Occipital lobe (tissue), 2 donors: Measurements from ENCODE around the gene IDUA. TPM values are rescaled to one million over a fixed set of nuclear protein-coding genes. Genes with fewer than 3 reads are reported as not detected.
"Not testable (repeated sequence)": the region's sequence is repeated elsewhere in the genome, so short reads cannot be mapped to it uniquely, and the experiment has no call there.

Experiments used
- DNase-seq: peaks from one replicate; lab custom pipeline; 2025; lab: John Stamatoyannopoulos, UW
- total RNA-seq: library from RNA; depleted of rRNA; stranded (reverse); fragments of >200 nt; gene quantifications from one replicate; pipeline ENCODE4 v1.2.3, GENCODE V29; 2014

IDUA gene
- total RNA-seq, 1 donor from 2014 or later = 6.9 TPM

GRCh38 chr4:1045193-1045594 lies 58.4 kb downstream of the IDUA start:
- no peak for DNase-seq

GRCh38 chr4:1045595-1046201 lies 58.9 kb downstream of the IDUA start:
- DNase-seq = no peak

- peak; percentile 65 for DNase-seq
Observed at GRCh38 chr4:1046581-1047011, 59.8 kb downstream of the IDUA start.

DNA sequence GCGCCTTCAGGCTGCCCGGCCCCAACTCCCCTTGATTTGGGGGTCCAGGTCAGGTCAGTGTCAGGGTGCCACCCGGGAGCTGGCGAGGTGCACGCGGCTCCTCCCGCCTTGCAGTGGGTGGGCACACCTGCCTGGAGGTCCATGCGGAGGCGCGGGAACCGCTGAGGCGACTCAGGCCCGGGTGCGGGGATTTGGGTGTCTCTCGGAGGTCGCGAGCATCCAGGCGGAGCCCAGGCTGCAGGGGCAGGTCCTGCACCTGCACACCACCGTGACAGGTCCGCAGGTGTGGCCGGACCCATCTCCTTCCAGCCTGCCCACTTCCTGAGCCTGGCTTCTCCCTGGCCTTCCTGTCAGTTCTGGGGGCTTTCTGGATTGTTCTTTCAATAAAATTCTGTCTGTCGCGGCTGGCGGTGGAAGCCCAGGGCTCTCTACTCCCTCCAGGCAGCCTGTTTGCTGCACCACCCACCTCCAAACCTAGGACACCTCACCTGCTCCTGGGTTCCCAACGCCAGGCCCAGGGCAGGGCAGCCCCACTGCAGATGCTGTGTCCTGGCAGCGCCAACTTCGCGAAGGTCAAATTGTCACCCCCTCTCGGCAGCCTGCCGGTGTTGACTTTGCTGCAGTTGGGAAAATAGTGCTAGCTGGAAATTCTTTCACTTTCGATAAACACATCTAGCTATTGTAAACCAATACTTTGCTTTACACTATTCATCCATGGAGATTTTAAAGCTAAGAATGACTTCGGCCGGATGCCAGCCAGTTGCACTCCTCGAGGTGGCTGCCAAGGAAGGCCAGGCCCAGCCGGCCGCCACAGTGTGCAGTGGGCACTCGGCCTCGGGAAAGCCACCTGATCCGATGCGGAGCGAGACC lies 60.5 kb downstream of the IDUA start:
- DNase-seq = no peak

DNA sequence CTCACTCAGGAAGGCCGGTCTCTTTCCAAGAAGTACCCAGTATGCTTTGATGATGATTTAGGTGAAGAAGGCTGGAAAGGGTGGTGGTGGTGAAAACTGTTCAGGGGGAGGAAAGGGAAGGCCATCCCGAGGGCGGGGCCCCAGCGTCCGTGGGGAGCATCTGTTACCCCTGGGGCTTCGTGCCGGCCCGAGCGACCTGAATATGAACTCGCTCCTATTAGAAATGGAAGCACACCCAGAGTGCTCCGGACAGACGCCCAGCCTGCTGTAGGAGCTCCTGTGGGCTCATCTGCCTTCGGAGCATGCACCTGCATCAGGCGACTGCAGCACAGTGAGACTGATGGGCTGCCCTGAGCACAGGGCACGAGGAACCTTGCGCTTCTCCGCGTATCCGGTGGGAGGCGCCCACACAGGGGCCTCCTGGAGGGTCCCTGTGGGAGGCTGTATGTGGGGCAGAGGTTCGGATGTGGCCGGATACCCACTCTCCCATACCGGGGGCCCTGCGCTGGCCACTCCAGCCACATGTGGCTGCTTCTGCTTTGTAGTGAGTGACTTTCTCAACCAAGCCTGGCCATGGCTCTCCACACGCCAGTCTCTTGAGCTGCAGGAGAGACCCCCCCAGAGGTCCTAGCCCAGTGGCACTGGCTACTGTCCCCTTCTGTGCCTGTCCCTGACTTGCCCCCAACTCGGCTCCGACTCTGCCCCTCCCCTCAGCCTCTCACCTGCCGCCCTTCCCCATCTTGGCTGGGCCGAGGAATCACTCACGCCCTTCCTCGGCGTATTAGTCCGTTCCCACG lies 61.3 kb downstream of the IDUA start:
- DNase-seq = no peak

DNA sequence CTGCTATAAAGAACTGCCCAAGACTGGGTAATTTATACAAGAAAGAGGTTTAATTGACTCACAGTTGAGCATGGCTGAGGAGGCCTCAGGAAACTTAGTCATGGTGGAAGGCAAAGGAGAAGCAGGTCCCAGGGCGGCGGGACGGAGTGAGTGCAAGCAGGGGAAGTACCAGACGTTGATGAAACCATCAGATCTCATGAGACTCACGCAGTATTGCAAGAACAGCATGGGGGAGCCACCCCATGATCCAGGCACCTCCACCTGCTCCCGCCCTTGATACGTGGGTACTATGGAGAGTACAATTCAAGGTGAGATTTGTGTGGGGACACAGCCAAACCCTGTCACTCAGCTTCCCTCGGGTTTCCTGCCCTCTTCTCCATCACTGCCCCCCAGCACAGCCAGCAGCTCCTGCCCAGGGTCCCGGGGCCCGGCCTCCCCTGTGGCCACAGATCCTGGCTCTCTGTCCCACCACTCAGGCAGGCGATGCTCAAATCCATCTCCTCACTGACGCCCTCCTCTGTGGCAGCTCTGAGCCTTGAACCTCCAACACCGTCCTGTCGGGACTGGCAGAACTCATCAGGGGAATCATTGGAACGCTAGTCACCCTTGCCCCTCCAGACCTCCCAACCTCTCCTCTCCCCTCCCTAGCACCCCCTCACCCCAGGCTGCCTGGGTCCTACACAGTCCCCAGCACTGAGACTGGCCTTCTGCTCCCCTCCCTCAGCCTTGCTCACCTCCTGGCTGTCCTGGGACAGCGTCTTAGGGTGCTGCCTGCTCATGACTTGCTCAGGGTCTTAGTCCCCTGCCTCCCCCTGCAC lies 62.1 kb downstream of the IDUA start:
- no peak for DNase-seq

- DNase-seq = no peak
Observed at GRCh38 chr4:1049591-1049905, 62.7 kb downstream of the IDUA start.

GRCh38 chr4:1050486-1051213 lies 63.8 kb downstream of the IDUA start:
- no peak for DNase-seq

DNA sequence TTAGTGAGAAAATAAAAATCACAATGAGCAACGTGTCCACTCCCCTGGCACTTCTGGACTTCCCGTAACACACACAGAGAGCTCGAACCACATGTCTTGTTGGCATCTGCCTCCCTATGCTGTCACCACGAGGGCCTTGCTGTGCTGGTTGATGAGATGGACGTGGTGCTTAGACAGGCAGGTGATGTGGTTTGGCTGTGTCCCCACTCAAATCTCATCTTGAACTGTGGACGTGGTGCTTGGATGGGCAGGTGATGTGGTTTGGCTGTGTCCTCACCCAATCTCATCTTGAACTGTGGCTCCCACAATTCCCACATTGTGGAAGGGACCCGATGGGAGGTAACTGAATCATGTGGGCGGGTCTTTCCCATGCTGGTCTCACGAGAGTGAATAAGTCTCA lies 64.6 kb downstream of the IDUA start:
- no peak for DNase-seq

GRCh38 chr4:1052231-1052671 lies 65.4 kb downstream of the IDUA start:
- DNase-seq = no peak

- DNase-seq = no peak
Observed at GRCh38 chr4:1053080-1053661, 66.3 kb downstream of the IDUA start.

DNA sequence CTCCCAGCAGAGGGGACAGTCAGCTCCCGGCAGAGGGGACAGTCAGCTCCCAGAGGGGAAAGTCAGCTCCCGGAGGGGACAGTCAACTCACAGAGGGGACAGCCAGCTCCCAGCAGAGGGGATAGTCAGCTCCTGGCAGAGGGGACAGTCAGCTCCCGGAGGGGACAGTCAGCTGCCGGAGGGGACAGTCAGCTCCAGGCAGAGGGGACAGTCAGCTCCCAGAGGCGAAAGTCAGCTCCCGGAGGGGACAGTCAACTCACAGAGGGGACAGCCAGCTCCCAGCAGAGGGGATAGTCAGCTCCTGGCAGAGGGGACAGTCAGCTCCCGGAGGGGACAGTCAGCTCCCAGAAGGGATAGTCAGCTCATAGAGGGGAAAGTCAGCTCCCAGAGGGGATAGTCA lies 67.0 kb downstream of the IDUA start:
- not testable (repeated sequence) for DNase-seq

Other genes with a start within 250 kb of the IDUA start
- gene CPLX1, start 160.9 kb upstream of the IDUA start, total RNA-seq = 1.6 TPM
- 45.2 TPM for gene GAK, start 54.7 kb upstream of the IDUA start, total RNA-seq
- 30.3 TPM for gene TMEM175, start 54.6 kb upstream of the IDUA start, total RNA-seq
- 6.7 TPM for gene DGKQ, start 13.5 kb upstream of the IDUA start, total RNA-seq
- gene SLC26A1, start 6.4 kb downstream of the IDUA start, total RNA-seq = 4.2 TPM
- 2.3 TPM for gene FGFRL1, start 24.6 kb downstream of the IDUA start, total RNA-seq
- gene RNF212, start 126.5 kb downstream of the IDUA start, total RNA-seq = 1.1 TPM
- 3.3 TPM for gene SPON2, start 185.5 kb downstream of the IDUA start, total RNA-seq